ENCODE measurements around the gene ICOS. TPM values are rescaled to one million over a fixed set of nuclear protein-coding genes. Genes with fewer than 3 reads are reported as not detected.

ICOS gene, protein sequence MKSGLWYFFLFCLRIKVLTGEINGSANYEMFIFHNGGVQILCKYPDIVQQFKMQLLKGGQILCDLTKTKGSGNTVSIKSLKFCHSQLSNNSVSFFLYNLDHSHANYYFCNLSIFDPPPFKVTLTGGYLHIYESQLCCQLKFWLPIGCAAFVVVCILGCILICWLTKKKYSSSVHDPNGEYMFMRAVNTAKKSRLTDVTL
- not detected in 2 replicates for total RNA-seq

DNA sequence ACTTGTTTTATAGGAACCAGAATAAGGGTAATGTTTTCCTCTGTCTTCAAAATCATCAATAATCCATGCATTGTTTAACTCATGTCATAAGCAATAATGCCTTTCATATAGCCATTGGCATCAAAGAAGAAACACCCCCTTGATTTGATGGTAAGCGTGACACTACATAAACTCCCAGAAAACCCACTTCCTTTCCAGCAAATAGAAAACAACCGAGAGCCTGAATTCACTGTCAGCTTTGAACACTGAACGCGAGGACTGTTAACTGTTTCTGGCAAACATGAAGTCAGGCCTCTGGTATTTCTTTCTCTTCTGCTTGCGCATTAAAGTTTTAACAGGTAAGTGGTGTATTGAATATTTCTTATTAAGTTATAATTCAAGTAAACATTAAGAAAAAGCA, at the start of gene ICOS:
Gene ICOS (plus strand): TSS at position 229 of the 400 bp plus-strand sequence. CDS start 52 bp downstream, at position 281.
- DNase-seq (ENCODE audit: low read depth in 2 of 2): no peak

DNA sequence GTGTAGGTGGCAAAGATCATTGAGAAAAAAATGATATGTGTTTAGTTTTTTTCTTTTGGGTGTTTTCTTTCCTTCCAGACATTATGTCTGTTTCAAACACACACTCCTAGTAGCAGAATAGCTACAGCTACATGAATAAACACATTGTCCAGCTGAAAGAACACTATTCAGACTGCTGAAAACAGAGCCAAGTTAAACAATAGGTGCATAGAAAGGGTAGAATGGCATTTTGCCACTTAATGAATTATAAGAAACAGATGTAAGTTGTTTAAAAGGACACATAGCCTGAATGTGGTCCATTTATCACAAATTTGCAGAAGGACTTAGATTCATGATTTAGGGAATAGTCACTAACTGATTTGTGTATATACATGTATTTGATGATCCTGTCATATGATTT, 48.9 kb upstream of the ICOS start:
- DNase-seq (ENCODE audit: low read depth in 2 of 2): peak in 1 of 2 donors; percentile 51

DNA sequence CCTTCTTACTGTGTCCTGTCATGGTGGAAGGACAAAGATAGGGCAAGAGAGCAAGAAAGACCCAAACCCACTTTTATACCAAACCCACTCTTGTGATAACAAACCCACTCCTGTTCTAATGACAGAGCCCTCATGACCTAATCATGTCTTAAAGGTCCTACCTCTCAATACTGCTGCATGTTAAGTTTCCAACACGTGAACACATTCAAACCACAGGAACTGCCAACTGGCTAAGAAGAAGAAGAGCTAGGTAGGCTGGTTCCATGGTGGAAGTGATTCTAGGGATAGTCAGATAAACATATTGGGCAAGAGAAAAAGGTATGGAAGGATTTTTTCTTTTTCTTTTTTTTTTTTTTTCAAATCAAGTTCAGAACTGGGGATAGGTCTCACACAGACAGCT, 47.0 kb upstream of the ICOS start:
- DNase-seq (ENCODE audit: low read depth in 2 of 2): no peak

DNA sequence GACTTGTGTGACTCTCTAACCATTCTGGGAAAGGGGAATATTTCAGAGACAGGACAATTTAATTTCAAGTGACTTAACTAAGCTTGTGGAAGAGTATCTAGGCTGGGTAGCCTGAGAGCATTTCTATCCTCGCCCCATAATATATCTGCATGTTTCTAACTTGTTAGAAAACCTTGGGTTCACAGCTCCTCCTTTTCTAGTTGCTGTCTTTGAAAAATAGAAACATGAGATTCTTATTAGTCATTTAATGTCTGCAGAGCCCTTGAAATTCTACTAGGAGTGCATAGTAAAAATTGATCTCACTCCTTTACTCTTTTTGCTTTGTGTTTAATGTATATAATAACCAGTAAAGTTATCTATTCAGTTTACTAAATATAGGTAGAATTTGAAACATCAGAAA, 46.6 kb upstream of the ICOS start:
- DNase-seq (ENCODE audit: low read depth in 2 of 2): no peak

DNA sequence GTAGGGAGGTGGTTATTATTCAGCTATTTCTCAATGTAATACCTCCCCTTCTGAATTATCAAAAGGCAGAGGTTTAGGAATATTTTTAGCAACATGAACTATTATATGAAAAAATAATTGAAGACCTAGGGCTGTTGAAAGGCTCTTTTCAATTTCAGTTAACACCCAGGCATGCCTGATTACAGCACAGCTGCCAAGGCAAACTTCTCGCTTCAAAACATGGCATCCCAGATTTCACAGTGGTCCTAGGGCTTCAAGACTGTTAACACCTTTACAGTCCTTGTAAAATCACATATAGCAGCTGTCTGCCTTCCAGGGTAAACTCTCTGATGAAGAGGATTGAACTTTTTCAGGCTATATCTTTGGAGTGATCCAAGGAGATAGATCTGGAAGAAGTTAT, 45.8 kb upstream of the ICOS start:
- no peak for DNase-seq (ENCODE audit: low read depth in 2 of 2)

DNA sequence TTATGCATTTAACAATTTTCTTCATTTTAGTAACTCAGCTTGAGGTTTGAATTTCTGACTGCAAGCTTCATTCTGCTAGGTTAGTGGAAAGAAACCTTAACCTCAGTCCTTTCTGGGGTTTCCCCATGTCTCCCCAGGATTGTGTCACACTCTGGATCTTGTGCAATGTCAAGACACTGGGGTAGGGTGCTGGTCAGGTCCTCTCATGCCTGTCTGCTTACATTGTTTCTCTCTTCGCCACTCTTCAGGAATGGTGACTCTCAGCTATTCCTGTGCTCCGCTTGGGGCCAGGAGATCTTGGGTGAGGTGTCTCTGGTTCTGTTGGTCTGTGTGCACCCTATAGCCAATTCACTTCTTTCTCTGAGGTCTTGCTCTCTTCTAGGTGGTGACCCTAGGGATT, 45.1 kb upstream of the ICOS start:
- DNase-seq (ENCODE audit: low read depth in 2 of 2): no peak

DNA sequence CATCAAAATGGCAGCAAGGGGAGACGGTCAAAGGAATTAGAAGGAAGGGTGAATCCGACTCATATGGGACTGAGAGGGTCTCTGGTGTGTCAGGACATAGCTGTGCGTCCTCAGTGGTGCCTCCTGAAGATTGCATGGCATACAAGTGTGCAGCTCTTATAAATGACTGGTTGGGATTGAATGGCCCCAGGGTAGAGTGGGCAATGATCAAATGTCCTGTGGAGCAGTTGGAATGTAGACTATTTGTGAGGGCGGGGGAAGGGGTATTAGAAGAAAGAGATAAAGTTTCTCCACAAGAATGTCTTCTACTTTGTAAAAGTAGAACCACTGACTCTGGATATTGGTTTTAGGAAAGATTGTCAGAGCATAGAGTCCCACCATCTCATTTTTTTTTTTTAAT, 44.4 kb upstream of the ICOS start:
- no peak for DNase-seq (ENCODE audit: low read depth in 2 of 2)

DNA sequence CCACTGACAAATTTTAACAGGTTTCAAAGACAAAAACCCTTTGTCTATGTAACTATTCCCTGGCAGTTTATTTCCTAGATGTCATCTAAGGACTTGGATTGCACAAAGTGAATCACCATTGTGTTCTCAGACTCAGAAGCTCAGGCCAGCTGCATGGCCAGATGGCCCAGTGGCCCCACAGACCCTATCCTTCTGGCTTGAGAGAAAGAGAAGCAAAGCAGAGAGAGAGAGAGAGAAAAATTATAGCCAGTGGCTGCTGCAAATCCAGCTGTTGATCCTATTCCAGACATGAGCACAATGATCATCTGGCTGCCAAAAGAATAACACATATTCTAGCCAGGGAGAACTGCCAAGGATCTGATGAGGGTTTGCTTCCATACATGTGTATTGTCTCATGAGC, 43.2 kb upstream of the ICOS start:
- no peak for DNase-seq (ENCODE audit: low read depth in 2 of 2)

DNA sequence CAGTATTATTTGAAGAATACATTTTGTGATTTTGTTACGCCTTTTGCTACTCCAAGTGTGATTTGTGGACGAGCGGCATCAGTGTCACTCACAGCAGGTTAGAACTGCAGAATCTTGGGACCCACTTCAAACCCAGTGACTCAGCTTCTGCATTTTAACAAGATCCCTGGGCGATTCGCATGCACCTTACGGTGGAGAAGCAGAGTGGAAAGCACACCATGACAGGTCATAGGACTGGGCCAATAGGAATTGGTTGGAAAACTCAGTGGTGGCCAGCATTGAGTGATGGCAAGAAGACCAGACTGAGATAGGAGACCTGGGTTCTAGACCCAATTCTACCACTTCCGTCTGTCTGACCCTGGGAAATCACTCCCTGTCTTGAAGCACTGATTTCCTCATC, 42.7 kb upstream of the ICOS start:
- DNase-seq (ENCODE audit: low read depth in 2 of 2): no peak

DNA sequence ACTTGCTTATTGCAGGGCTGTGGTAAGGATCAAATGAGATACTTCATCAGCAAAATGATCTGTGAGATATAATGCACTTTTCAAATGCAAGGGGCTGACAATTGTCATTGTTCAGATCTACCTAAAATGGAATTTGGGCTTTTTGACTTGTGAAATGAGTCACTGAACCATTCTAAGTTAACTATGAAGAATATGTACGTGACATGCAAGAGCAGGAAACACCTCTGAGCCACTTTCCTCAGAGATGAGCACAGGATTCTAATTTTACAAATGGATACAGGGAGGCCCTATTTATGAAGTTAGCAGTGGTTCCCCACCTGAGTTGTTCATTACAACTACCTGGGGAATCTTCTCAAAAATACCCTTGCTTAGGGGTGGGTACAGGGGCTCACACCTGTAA, 42.3 kb upstream of the ICOS start:
- no peak for DNase-seq (ENCODE audit: low read depth in 2 of 2)

DNA sequence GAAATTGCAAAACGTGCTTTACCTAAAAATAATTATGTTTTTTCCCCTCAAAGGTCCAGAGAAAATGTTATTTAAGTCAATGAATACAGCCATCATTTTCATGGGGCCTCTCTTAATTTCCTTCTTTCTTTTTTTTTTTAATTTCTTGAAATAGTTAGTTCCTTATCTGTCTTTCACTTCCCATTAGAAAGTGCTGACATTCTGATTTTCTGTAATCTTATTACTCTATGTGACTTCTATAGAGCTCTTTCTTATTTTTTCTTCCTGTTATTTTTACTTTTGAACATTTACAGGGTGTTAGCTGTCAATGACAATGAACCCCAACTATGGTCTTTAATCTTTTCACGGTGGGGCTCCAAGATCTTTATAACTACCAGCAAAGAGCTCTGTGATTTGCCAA, 39.0 kb upstream of the ICOS start:
- no peak for DNase-seq (ENCODE audit: low read depth in 2 of 2)

DNA sequence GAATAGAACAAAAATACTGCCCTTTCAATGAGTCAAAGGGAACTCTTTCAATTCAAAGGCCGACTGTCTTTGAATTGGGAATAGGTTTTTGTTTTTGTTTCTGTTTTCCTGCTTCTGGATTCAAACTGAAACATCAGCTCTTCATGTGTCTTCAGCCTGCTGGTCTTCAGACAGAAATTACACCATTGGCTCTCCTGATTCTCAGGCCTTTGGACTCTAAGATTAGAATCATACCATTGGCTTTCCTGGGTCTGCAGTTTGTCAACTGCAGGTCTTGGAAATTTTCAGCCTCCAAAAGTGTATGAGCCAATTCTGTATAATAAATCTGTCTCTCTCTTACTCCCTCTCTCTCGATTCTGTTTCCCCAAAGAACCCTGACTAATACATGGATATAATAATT, 37.9 kb upstream of the ICOS start:
- DNase-seq (ENCODE audit: low read depth in 2 of 2): no peak

DNA sequence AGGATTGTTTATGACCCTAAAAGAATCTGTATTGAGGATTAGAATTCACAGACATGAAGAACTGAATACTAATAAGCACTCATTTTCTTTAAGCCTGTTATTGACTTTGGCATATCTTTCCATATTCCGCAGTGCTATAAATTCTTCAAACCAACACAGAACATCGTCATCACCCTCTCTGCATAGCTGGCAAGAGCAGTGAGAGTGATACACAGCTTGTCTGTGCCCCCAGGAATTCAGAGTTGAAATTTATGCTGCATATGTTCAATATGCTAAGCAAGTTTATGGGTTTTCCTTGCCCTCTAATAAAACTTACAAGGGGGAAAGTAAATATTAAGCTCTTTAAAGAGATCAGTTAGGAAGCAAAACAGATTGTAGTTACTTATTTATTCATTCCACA, 36.3 kb upstream of the ICOS start:
- no peak for DNase-seq (ENCODE audit: low read depth in 2 of 2)

DNA sequence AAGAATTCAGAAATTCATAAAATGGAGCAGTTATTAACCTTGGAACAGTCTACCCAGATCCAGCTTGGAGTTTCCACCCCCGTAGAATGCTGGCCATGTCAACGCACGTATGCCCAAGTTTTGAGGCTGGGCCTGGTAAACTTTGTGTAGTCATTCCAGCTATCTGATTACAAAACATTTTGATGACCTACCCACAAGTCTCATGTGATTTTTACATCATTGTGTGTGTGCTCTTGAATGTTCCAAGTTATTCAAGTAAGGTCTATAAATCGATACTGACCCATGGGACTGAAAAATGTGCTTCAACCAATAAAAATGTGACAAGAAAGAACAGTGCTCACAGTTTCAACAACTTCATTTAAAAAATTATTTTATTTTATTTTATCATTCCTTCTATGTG, 32.5 kb upstream of the ICOS start:
- DNase-seq (ENCODE audit: low read depth in 2 of 2): no peak

DNA sequence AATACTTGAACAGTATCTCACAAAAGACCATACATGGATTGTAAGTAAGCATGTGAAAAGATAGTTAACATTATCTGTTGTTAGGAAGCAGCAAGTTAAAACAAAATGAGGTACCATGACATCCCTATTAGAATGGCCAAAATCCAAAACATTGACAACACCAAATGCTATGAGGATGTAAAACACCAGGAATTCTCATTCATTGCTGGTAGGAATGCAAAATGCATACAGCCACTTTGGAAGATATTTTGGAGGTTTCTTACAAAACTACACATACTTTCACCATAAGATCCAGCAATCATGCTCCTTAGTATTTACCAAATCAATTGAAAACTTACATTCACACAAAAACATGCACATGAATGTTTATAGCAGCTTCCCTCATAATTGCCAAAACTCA, 30.9 kb upstream of the ICOS start:
- no peak for DNase-seq (ENCODE audit: low read depth in 2 of 2)

DNA sequence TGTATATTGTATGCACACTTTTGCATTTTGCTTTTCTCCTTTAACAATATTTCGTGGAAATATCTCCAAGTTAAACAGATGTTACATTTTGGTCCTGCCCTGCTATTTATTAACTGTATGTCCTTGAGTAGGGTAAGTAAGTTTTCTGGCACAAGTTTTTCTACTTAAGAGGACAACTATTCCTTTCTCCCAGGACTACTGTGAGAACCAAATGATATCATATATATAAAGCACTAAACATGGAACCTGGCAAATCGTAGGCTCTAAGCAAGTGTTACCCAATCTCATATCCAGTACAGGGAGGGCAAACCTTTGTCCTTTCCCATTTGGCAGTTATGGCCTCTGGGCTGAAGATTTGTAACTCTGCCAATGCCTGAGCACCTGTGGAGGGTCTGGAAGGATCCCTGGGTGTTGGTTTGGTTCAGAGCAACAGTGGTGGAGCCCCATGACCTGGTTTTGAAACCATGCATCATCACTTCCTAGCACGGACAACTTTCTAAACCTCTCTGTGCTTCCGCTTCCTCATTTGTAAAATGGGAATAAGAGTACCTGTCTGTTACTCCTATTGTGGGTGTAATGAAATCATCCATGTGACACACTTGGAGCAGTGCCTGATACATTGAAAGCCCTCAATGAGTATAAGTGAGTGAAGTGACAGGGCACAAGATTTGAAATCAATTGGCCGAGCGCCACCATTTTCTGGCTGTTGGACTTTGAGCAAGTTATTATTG, 28.3 kb upstream of the ICOS start:
- no peak for DNase-seq (ENCODE audit: low read depth in 2 of 2)

DNA sequence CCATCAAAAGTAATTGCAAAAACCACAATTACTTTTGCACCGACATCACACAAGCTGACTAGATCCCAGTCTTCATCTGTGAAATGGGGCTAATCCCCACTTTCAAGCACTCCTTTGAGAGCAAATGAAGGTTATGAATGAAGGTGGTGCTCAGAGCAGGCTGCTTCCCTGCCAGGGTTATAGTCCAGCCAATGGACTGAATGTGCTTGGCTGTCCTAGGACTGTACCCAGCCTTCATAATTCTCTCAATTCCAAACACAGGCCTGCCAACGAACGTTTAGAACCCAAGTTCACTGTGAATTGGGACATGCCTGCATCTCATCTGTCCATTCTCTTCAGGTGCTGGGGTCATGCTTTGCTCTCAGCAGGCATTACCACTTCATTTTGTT, 27.8 kb upstream of the ICOS start:
- no peak for DNase-seq (ENCODE audit: low read depth in 2 of 2)

DNA sequence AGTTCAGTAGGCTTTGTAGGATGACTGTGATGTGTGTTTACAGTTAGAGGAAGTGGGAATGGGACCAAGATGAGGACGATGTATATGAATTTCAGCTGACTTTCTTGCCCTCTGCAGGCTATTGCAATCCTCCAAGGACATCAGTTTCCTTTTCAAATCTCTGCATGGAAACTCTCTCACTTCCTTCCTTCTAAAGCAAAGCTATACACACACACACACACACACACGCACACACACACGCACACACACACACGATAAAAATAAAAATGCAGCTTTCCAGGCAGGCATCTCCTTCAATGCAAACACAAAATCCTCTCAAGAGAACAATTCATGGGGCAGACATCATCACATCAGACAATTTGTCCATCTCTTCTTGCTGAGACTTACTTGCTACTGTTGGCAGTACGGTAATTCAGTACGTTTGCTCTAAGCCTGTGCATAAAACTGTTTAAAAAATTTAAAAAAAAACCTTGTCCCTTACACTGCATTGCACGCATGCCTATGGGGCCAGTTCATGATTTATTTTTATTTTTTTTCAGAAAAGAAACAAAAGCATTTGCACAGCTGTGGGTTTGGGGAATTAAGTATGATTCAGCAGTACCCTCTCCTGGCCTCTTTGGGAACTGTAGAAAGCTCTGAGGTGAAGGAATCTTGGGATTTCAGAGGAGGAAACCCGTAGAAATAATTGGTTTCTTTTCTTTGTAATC, 27.1 kb upstream of the ICOS start:
- peak; percentile 64 to 74 for DNase-seq (ENCODE audit: low read depth in 2 of 2)

DNA sequence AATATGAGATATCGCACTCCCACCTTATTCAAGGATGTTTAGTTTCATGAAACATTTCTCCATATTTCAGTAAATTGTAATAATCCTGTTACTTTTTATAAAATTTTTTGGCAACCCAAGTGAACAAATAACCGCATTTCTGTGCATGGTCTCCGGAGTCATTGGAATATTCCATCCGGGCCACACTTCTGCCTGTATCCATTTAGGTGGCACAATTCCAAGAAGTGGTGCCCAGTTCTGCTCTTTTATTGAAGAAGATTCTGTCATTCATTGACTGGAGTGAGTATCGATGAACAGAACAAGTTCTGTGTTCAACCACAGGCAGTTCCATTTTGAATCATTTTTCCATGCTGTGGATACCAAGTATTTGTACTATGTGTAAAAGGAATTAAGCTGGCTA, 26.6 kb upstream of the ICOS start:
- DNase-seq (ENCODE audit: low read depth in 2 of 2): no peak

DNA sequence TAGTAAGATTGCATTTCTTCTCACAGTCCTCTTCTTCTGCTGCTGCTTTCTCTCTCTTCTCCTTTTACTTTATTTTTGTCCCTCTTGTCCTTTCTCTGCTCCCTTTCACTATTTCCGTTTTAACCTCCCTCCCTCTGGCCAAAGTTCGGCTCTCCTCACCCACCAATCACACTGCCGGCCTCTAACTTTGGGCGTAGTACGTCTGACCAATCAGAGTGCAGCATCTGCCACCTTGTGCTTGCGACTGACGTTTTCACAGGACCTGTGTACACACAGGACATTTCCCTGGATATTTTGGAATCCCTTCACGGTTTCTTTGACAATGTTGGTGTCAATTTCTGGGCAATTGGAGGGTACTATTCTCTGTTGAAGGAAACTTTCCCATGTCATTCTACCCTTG, 22.6 kb upstream of the ICOS start:
- DNase-seq (ENCODE audit: low read depth in 2 of 2): no peak

DNA sequence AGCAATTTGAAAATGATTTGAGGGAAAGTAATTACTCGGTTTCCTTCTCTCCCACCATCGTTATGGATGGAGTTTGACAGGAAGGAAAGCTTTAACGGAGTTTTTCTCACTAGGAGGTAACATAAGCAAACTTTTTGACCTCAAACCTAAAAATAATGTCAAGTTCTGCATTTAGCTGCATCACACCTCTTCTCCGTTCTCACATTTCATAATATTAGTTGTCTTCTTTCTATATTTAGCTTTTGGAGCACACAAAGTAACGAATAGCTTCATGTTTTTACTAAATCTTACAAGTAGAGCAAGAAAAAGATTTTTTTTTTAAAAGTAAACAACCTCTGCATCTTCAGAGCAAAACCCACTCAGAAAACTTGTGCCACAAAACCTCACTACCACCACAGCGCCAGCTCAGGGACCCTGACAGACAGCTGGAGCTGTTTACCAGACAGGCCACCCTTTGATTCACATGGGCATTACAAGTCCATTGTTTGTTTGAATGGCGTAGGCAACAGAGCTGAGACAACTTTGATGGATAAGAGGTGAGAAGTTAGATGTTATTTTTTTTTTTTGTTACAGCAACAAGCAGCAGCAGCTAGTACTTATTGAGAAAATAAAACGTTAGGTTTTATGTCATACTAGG, 21.9 kb upstream of the ICOS start:
- no peak for DNase-seq (ENCODE audit: low read depth in 2 of 2)

DNA sequence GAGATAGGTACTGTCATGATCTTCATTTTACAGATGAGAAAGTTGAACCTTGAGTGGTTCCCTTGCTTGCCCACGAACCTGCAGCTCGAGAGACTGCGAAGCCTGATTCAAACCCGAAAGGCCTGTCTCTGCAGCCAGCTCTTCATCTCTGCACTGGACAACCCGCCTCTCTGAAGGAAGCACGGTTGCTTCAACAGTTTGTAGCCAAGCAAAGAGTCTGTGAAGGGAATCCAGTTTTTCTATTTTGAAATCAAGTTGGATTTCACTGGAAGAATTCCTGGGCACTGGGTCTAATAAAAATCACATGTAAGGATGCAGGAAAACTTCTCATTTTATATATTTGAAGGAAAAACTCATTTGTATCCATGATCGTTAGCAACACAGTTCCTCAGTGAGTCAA, 21.3 kb upstream of the ICOS start:
- no peak for DNase-seq (ENCODE audit: low read depth in 2 of 2)

DNA sequence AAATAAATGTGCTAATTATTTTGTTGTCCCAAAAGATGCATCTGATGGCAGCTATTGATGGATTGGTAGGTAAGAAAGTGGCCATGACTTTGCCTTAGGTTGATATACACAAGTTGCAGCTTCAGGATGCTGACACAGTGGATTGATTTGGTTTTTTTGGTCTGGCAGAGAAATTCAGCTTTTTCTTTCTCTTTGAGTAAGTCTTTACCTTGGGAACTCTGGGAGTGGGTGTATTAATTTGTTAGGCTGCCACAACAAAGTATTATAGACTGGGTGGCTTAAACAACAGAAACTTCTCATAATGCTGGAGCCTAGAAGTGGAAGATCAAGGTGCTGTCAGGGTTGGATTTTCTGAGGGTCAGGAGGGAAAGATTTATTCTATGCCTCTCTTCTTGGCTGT, 19.8 kb upstream of the ICOS start:
- DNase-seq (ENCODE audit: low read depth in 2 of 2): no peak
